ENCODE measurements around the gene PAFAH1B2.
"Not testable (repeated sequence)": the region's sequence is repeated elsewhere in the genome, so short reads cannot be mapped to it uniquely, and the experiment has no call there.

PAFAH1B2 gene, protein sequence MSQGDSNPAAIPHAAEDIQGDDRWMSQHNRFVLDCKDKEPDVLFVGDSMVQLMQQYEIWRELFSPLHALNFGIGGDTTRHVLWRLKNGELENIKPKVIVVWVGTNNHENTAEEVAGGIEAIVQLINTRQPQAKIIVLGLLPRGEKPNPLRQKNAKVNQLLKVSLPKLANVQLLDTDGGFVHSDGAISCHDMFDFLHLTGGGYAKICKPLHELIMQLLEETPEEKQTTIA

DNA sequence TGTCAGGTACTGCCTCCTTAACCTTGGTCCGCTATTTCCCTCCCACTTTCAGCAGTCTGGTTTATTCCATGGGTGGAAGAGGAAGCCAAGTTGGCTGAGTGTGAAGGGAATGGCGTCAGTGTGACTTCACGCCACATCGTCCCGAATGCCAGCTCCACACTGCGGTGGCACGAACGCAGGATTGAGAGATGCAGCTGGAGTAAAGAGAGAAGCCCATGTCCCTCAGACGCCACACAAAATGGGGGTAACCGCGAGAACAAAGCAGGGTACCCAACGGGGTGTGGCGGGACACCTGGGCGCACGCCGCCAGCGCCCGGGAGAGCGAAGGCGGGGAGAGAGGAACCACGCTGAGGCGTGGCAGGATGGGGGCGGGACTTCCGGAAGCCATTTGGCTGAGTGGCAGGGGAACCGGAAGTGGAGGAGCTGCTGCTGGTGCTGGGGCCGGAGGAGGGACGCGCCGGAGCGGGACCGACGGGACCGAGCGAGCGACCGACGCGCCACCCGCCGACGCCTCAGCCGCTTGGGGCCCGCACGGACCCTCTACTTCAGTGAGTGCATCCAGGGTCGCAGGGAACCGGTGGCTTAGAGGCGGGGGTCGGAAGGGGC, at the start of gene PAFAH1B2:
Gene PAFAH1B2, plus strand, starts transcription at position 417 of the 606 bp plus-strand sequence. CDS start 8,161 bp downstream, outside the sequence.
- peak; percentile 45 to 96 (median 88) for DNase-seq

DNA sequence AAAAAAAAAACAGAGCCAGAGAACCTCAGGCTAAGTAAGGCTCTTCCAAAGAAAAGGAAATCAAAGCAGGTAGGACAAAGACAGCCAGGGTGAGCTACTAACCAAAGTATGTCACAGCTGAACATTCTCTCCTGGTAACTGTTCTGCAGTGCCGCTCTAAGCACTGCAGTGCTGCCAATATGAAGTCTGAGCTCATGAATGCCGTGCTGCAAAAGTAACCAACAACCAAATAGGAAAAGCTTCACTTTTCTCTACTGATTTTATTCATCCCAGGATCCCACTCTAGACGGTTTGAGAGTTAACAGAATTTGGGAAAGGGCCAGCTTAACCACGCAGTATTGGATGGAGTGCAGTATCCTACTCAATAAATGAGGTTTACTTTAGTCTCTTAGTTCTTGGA, 49.3 kb upstream of the PAFAH1B2 start:
- peak in 16 of 51 donors; percentile 4 to 53 (median 23) for DNase-seq

GRCh38 chr11:117095284-117096161, 48.6 kb upstream of the PAFAH1B2 start:
- DNase-seq: peak in 2 of 51 donors; percentile 14 to 62

- peak in 46 of 51 donors; percentile 7 to 86 (median 45) for DNase-seq
Measured at GRCh38 chr11:117096201-117096991, 47.7 kb upstream of the PAFAH1B2 start.

- DNase-seq: no peak
Measured at GRCh38 chr11:117097014-117097388, 47.1 kb upstream of the PAFAH1B2 start.

- DNase-seq: peak in 37 of 51 donors; percentile 23 to 82 (median 57)
Measured at GRCh38 chr11:117097389-117098268, 46.5 kb upstream of the PAFAH1B2 start.

- DNase-seq: peak in 50 of 51 donors; percentile 75 to 99 (median 93)
Measured at GRCh38 chr11:117098269-117099232, 45.5 kb upstream of the PAFAH1B2 start, which contains the start of gene SIK3. TSS of gene SIK3 (minus strand) at chr11:117098428. CDS start at chr11:117098415, 13 bp downstream.

- DNase-seq: no peak
Measured at GRCh38 chr11:117099696-117100095, 44.4 kb upstream of the PAFAH1B2 start.

DNA sequence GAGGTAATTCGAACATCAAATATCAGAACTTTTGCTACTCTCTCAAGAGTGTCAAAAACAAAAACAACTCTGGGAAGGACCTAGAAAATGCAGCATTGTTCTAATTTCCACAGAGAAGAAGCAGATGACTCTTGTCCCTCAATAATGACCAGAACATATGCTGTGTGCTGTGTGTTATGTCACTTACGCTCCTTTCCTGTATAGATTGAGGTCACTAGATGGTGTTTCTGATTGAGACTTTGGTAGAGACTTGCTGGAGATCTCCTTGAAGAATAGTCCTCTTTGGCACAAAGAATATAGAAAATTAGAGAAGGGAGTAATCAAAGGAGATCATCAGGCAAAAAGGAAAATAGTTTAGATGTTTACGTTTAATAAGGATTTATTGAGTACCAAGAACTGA, 43.5 kb upstream of the PAFAH1B2 start:
- DNase-seq: no peak

- no peak for DNase-seq
Measured at GRCh38 chr11:117107701-117108590, 36.1 kb upstream of the PAFAH1B2 start.

DNA sequence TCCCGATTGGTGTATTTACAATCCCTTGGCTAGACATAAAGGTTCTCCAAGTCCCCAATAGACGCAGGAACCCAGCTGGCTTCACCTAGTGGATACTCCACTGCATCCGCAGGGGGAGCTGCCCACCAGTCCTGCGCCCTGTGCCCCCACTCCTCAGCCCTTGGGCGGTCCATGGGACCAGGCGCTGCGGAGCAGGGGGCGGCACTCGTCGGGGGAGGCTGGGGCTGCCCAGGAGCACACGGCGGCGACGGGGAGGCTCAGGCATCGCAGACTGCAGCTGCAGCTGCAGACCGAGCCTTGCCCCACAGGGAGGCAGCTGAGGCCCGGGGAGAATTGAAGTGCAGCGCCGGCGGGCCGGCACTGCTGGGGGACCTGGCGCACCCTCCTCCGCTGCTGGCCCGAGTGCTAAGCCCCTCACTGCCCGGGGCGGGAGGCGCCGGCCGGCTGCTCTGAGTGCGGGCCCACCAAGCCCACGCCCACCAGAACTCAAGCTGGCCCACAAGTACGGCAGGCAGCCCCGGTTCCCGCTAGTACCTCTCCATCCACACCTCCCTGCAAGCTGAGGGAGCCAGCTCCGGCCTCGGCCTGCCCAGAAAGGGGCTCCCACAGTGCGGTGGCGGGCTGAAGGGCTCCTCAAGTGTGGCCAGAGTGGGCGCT, 33.7 kb upstream of the PAFAH1B2 start:
- DNase-seq: no peak

DNA sequence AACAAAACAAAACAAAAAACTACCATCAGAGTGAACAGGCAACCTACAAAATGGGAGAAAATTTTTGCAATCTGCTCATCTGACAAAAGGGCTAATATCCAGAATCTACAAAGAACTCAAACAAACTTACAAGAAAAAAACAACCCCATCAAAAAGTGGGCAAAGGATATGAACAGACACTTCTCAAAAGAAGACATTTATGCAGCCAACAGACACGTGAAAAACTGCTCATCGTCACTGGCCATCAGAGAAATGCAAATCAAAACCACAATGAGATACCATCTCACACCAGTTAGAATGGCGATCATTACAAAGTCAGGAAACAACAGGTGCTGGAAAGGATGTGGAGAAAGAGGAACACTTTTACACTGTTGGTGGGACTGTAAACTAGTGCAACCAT, 31.6 kb upstream of the PAFAH1B2 start:
- DNase-seq: not testable (repeated sequence)

DNA sequence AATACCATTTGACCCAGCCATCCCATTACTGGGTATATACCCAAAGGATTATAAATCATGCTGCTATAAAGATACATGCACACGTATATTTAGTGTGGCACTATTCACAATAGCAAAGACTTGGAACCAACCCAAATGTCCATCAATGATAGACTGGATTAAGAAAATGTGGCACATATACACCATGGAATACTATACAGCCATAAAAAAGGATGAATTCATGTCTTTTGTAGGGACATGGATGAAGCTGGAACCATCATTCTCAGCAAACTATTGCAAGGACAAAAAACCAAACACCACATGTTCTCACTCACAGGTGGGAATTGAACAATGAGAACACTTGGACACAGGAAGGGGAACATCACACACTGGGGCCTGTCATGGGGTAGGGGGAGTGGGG, 31.1 kb upstream of the PAFAH1B2 start:
- DNase-seq: not testable (repeated sequence)

DNA sequence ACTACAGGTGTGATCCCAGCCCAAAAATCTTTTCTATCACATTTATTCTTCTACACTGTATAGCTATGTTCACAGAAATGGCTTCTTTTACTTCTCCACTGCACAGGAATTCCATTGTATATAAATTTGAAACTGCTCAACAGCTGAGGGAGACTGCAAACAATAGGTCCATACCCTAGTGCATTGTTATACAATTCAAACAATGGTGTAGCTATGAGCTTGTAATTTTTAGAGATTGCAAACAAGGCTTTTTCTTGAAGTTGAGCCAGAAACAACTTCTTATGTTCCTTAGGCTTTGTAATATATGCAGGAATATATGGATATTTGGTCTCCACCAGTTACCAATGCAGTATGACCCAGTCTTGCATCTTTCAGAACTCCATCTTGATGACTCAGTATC, 26.4 kb upstream of the PAFAH1B2 start:
- no peak for DNase-seq

- no peak for DNase-seq
Measured at GRCh38 chr11:117121176-117121575, 22.9 kb upstream of the PAFAH1B2 start.

GRCh38 chr11:117122556-117122955, 21.5 kb upstream of the PAFAH1B2 start:
- DNase-seq: no peak

Measured in hypothalamus (tissue), 51 donors.